ENCODE data around the gene TAF11L12.
"Not testable (repeated sequence)": the region's sequence is repeated elsewhere in the genome, so short reads cannot be mapped to it uniquely, and the experiment has no call there.

TAF11L12 gene

GRCh38 chr5:17610092-17610491 is at the start of gene TAF11L12:
Gene TAF11L12, plus strand, starts transcription at chr5:17610392.
- in situ Hi-C loops (cut with MboI; ENCODE audit: low sequenced_read_pairs), result not testable (repeated sequence)

- in situ Hi-C loops (cut with MboI; ENCODE audit: low sequenced_read_pairs), result not testable (repeated sequence)
These were observed 24.5 kb upstream of the TAF11L12 start, which contains the start of gene TAF11L7 for GRCh38 chr5:17585658-17586057. Gene TAF11L7, minus strand, starts transcription at chr5:17585758.

GRCh38 chr5:17590860-17591259 is 19.3 kb upstream of the TAF11L12 start, which contains the start of gene TAF11L8:
Gene TAF11L8, minus strand, starts transcription at chr5:17590960.
- in situ Hi-C loops (cut with MboI; ENCODE audit: low sequenced_read_pairs), result not testable (repeated sequence)

- in situ Hi-C loops (cut with MboI; ENCODE audit: low sequenced_read_pairs), result not testable (repeated sequence)
These were observed 15.9 kb upstream of the TAF11L12 start, which contains the start of gene TAF11L9 for GRCh38 chr5:17594255-17594654. Gene TAF11L9, minus strand, starts transcription at chr5:17594394.

- in situ Hi-C loops (cut with MboI; ENCODE audit: low sequenced_read_pairs), result not testable (repeated sequence)
These were observed 12.5 kb upstream of the TAF11L12 start, which contains the start of gene TAF11L10 for GRCh38 chr5:17597728-17598127. Gene TAF11L10, minus strand, starts transcription at chr5:17597828.

GRCh38 chr5:17603880-17604279 is 6.3 kb upstream of the TAF11L12 start, which contains the start of gene TAF11L11:
Gene TAF11L11, plus strand, starts transcription at chr5:17604183.
- in situ Hi-C loops (cut with MboI; ENCODE audit: low sequenced_read_pairs), result not testable (repeated sequence)

- in situ Hi-C loops (cut with MboI; ENCODE audit: low sequenced_read_pairs), result no loop called here
These were observed 5.2 kb upstream of the TAF11L12 start for GRCh38 chr5:17604951-17605350.

GRCh38 chr5:17607461-17607860 is 2.7 kb upstream of the TAF11L12 start:
- in situ Hi-C loops (cut with MboI; ENCODE audit: low sequenced_read_pairs), result not testable (repeated sequence)

- in situ Hi-C loops (cut with MboI; ENCODE audit: low sequenced_read_pairs), result no loop called here
These were observed 4.8 kb downstream of the TAF11L12 start for GRCh38 chr5:17614872-17615605.

GRCh38 chr5:17619354-17619753 is 9.2 kb downstream of the TAF11L12 start:
- in situ Hi-C loops (cut with MboI; ENCODE audit: low sequenced_read_pairs), result no loop called here

GRCh38 chr5:17620627-17621026 is 10.4 kb downstream of the TAF11L12 start:
- in situ Hi-C loops (cut with MboI; ENCODE audit: low sequenced_read_pairs), result no loop called here

GRCh38 chr5:17625686-17626085 is 15.5 kb downstream of the TAF11L12 start:
- in situ Hi-C loops (cut with MboI; ENCODE audit: low sequenced_read_pairs), result no loop called here

GRCh38 chr5:17631788-17632187 is 21.6 kb downstream of the TAF11L12 start, which contains the start of gene TAF11L13:
Gene TAF11L13, plus strand, starts transcription at chr5:17632088.
- in situ Hi-C loops (cut with MboI; ENCODE audit: low sequenced_read_pairs), result not testable (repeated sequence)

GRCh38 chr5:17634160-17634559 is 24.0 kb downstream of the TAF11L12 start, which contains the start of gene TAF11L14:
Gene TAF11L14, plus strand, starts transcription at chr5:17634460.
- in situ Hi-C loops (cut with MboI; ENCODE audit: low sequenced_read_pairs), result no loop called here

- in situ Hi-C loops (cut with MboI; ENCODE audit: low sequenced_read_pairs), result not testable (repeated sequence)
These were observed 39.0 kb downstream of the TAF11L12 start for GRCh38 chr5:17649232-17649631.

- in situ Hi-C loops (cut with MboI; ENCODE audit: low sequenced_read_pairs), result not testable (repeated sequence)
These were observed 45.1 kb downstream of the TAF11L12 start for GRCh38 chr5:17655201-17655759.

GRCh38 chr5:17655921-17656320 is 45.7 kb downstream of the TAF11L12 start:
- in situ Hi-C loops (cut with MboI; ENCODE audit: low sequenced_read_pairs), result no loop called here

Data from HL-60/S4 treated with phorbol 12-myristate 13-acetate at 8.2 ng/mL for 4 days and 3 days (cell line).